Right lung (tissue), 5 donors: ENCODE data around the gene ATF6. TPM values are rescaled to one million over a fixed set of nuclear protein-coding genes. Genes with fewer than 3 reads are reported as not detected.

Experiments used
- DNase-seq, 2 donors: peaks; one replicate each; pipeline ENCODE4 v3.0.0-alpha.2; 2013
- polyA plus RNA-seq, 5 donors: library from polyadenylated mRNA; unstranded; fragments of 120-200 nt; gene quantifications; one replicate each; pipeline versions ENCODE4 v1.2.1 to v1.2.3, GENCODE V29; 2013; ENCODE audit warnings: inconsistent platforms in 1 of 5, low replicate concordance in 1 of 5; ENCODE audit not compliant: insufficient read length in 5 of 5, insufficient read depth in 1 of 5

The ATF6 gene
- polyA plus RNA-seq, 5 donors = 20.7 to 32.9 (median 29.8) TPM

GRCh38 chr1:161956930-161957329, 190.8 kb downstream of the ATF6 start:
- no peak for DNase-seq

- no peak for DNase-seq
Measured at GRCh38 chr1:161958425-161958824, 192.3 kb downstream of the ATF6 start.

GRCh38 chr1:161962091-161962887, 196.2 kb downstream of the ATF6 start:
- no peak for DNase-seq

DNA sequence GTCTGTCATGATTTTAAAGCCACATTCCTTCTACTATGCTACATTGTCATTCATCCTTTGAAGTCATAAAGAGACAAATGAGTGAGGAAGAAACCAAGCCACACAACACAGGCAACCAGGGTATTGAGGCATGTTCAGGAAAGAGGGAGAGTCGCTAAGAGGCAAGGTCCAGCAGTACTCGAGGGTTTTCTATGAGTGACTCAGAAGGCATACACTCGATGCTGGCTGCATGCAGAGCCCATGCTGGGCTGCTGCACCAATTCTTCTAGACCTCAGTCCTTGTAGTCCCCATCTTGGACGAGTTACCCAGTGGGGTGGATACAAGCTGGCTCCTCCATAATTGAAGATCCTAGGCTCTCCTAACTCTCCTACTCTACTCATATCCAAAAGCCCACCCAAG, 199.9 kb downstream of the ATF6 start:
- no peak for DNase-seq

DNA sequence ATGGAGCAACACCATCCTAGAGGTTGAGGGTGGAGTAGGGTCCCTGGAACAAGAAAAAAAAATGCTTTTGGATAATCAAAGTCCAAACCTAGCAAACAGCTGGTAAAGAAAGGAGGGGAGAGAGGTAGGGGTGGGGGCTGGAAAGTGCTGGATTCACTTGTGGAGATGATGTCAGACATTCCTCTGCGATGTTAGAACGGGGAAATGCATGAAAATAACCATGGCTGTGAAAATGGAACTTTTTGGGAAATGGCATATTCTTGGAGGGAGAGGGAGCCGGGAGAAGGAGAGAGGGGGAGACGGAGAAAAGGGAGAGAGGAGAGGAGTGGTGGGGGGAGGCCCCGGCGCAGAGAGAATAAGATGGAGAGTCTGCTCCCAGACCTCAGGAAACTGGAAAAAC, 203.9 kb downstream of the ATF6 start:
- no peak for DNase-seq

- no peak for DNase-seq
Measured at GRCh38 chr1:161970633-161971032, 204.5 kb downstream of the ATF6 start.

GRCh38 chr1:161972828-161973227, 206.7 kb downstream of the ATF6 start:
- DNase-seq = no peak

- DNase-seq = no peak
Measured at GRCh38 chr1:161973924-161974845, 208.1 kb downstream of the ATF6 start.

DNA sequence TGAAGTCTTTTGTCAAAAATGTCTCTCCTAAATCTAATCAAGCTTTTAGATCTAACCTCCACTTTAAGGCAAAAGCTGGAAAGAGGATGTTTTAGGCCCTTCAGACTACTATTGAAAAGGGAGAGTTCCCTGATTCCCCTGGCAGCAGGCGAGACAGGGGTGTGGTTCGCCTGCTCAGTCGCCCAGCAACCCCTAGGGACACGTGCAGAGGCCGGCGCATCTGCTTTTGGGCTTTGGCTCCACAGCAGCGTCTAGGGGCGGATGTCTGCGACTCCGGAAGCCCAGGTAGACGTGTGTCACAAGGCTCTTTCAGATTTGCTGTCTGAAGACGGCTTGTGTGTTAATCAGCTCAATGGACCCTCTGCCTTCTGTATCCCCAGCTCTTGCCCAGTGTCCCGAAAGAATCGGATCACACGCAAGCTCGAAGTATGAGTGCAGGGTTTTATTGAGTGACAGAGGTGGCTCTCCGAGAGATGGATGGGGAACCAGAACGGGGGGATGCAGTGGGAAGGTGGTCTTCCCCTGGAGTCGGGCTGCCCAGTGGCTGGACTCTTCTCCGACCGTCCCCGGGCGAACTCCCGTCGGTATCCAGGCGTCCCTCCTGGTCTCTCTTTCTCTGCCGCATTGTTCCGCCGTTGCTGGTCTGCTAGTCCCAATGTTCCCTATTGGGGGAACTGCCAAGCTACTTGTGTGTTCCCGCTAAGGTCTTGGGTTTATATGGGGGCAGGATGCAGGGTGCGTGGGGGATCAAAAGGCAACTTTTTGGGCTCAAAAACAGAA, 212.1 kb downstream of the ATF6 start:
- no peak for DNase-seq

DNA sequence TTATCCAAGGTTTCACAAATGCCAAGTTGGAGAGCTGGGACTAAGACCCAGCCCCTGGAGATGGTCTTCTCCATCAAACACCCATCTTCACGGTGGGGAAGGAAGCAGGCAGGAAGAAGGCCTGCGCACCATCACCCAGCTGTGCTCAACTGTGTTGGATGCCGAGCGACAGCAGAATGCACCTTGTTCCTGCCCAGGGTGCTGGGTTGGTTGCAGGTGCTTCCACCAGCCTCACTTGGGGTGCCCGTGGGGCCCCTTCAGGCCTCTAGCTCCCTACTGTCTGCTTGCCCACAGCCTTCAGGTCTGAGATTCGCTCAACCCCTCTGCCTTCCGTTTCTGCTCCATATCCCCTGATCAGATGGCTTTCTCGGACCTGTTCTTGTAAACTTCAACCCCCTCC, 215.0 kb downstream of the ATF6 start:
- no peak for DNase-seq

DNA sequence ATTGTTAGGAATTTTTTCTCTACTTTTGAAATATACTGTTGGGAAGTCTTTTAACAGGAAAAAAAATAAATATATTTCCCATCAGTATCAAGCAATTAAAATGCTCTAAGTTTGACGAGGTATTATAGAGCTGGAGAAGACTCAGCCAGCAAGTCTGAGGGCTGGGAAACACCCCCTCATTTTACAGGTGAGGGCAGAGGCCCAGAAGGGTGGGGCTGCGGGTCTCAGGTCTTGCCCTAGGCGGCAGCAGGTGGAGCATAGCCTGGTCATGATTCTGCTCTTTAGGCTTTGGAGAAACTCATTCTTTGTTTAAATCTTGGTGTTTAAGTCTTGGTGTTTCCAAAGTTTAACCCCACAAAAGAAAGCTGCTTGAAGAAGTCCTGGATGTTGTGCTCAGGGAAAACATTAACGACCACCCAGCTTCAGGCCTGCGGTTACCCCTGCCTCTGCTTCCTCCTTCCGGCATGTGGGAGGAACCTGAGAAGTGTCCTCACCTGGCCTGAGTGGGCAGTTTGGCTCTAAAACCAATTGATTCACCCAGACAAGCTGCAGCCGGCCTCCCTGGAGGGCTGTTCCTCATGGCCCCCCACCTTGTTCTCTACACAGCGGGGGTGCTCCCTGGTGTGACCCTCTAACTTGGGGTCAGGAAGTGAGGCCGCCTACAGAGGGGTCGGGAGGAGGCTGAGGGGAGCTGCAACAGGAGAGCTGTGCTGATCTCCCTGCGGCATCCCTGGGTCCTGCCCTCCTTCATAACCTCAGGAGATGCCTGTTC, 215.8 kb downstream of the ATF6 start:
- no peak for DNase-seq

DNA sequence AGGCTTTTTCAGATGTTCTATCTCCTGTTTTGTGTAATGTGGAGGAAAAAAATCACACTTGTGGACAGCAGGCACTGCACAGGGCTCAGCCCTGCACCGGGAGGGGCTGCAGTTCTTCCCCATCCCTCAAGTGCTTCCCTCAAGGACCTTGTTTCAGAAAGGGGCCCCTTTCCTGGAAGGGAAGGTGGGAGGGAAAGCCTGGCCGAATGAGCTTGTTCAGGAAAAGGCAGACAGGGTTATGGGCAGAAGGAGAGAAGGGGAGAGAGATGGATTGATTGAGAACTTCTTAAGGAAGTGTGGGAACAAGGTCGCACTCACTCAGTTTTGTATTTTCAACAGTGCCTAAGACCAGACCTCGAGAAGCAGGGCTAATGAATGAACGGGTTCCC, 216.4 kb downstream of the ATF6 start:
- no peak for DNase-seq

DNA sequence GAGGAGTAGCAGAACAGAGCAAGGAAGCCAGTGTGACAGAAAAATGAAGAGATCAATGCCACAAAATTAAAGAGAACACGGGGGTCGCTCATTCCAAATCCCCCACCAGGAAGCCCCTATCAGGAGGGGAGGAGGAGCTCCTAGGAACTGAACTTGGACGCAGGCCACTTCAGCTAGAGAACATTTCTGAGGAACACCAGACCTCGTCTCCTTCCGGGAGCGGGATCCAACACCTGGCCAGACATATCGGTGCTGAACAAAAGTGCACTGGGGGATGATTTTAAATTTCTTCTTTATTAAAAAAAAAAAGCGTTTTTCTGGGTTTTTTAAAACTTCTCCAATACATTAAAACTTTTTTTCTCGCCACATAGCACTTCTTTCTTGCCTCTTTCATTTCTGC, 216.8 kb downstream of the ATF6 start:
- DNase-seq = no peak

- no peak for DNase-seq
Measured at GRCh38 chr1:161983725-161984124, 217.6 kb downstream of the ATF6 start.

- DNase-seq = no peak
Measured at GRCh38 chr1:161985301-161985822, 219.2 kb downstream of the ATF6 start.

- no peak for DNase-seq
Measured at GRCh38 chr1:161986328-161986727, 220.2 kb downstream of the ATF6 start.

DNA sequence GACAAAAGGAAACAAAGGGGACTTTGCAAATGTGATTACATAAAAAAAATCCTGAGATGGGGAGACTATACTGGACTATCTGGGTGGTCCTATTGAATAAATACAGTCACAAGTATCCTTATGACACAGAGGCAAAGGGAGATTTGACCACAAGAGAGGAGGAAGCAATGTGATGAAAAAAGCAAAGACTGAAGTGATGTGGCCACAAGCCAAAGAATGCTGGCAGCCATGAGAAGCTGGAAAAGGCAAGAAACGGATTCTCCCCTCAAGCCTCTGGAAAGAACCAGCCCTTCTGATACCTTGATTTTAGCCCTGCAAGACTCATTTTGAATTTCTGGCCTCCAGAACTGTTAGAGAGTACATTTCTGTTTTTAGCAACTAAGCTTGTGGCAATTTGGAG, 221.2 kb downstream of the ATF6 start:
- DNase-seq = no peak

DNA sequence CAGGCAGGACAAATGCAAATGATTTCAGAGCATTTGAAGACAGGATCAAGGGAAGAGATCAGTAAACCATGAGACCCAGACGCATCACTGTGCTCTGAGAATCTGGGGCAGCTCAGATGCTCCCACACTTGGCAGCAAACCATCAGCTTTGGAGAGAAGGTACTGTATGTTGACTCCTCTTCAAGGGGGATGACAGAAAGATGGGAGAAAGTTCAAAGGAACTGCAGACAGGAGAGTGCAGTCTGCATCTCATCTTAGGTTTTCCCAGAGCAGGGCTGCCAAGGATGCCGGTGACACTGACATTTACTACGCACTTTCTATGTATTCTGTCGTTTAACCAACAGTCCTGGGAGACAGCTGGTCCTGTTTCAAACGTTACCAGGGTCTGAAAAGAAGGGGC, 221.8 kb downstream of the ATF6 start:
- no peak for DNase-seq

GRCh38 chr1:161988413-161988812, 222.3 kb downstream of the ATF6 start:
- DNase-seq = no peak

DNA sequence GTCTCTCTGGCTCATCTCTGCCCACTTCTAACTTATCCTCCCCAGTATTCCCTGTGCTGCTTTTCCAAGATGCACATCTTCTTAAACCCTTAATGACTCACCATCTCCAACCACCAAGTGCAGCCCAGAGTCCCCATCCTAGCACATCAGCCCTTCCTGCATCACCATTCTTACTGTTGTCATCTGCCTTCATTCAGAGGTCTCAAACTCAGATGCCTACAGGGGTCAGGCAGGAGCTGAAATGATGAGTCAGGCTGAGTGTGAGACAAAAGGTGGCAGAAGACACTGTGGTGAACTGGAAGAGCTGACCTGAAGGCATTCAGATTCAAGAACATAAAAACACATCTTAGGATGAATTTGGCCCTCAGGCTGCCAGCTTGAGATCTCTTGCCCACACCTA, 223.0 kb downstream of the ATF6 start:
- DNase-seq = no peak

GRCh38 chr1:161989786-161990185, 223.7 kb downstream of the ATF6 start:
- DNase-seq = no peak
